K562 (cell line): ENCODE results near the gene CYB561A3. TPM values are rescaled to one million over a fixed set of nuclear protein-coding genes. Genes with fewer than 3 reads are reported as not detected.

ENCODE experiments used
- ATAC-seq: fragments of 200-7000 bp; cut with Tn5 transposase; 3 replicates; pipeline ENCODE4 v1.9.1; 2020; ENCODE audit warnings: moderate library complexity
- BruUV-seq: library from RNA; stranded (reverse); fragments of 400-500 nt; replicated peaks from 2 replicates; lab custom pipeline; 2021; lab: Mats Ljungman, UMichigan
- CTCF ChIA-PET: fragments of 300-600 bp; formaldehyde crosslinking; extraction: SDS; loops from one replicate; lab custom pipeline; 2021; ENCODE audit warnings: low intra/inter-chr PET ratio; lab: Yijun Ruan, JAX
- POLR2A ChIA-PET: fragments of 300-600, 350-650 bp; sonication (Branson Sonifier 250); formaldehyde crosslinking; extraction: SDS; loops from one replicate; lab custom pipeline; 2021; ENCODE audit warnings: antibody characterized with exemption, inconsistent platforms; lab: Yijun Ruan, JAX
- DNase-seq, 4 experiments: peaks; one replicate each; pipeline versions ENCODE4 v3.0.0 to v3.0.0-alpha.2; 2011 to 2018; ENCODE audit warnings: low spot score in 3 of 4, mixed read lengths in 3 of 4; ENCODE audit errors: extremely low read depth in 1 of 4
- FAIRE-seq: peaks from 2 replicates; lab custom pipeline; 2011; peaks lifted over from hg19 to GRCh38; lab: Jason Lieb, UNC
- H2AFZ ChIP-seq: 2 replicates; pipeline ENCODE4 v1.6.0; 2011; ENCODE audit warnings: low read depth, low read length, control low read depth, inconsistent platforms
- H3K27ac ChIP-seq: fragments of 200-600 bp; 3 replicates; pipeline ENCODE4 v1.8.0; 2011; ENCODE audit warnings: low read depth, mild to moderate bottlenecking, control low read depth, inconsistent platforms, low read length, moderate library complexity, mixed read lengths; ENCODE audit errors: extremely low read depth
- H3K27me3 ChIP-seq, 2 experiments: fragments of 300-600 bp in 1 of 2; 2 replicates in 1 of 2; 3 replicates in 1 of 2; pipeline versions ENCODE4 v1.6.0 to v1.8.0; 2011; ENCODE audit warnings: inconsistent platforms in 2 of 2, low read length in 2 of 2, mild to moderate bottlenecking in 1 of 2, mixed read lengths in 1 of 2, moderate library complexity in 1 of 2; ENCODE audit not compliant: control insufficient read depth in 2 of 2, insufficient read depth in 2 of 2
- H3K36me3 ChIP-seq: fragments of 300-600 bp; 3 replicates; pipeline ENCODE4 v1.8.0; 2011; ENCODE audit warnings: mild to moderate bottlenecking, low read length, inconsistent platforms; ENCODE audit not compliant: control insufficient read depth, insufficient read depth
- H3K4me1 ChIP-seq, 2 experiments: fragments of 200-600 bp in 1 of 2; replicated peaks in 1 of 2; 2 replicates in 1 of 2; 3 replicates in 1 of 2; pipeline versions ENCODE4 v1.5.1 to v1.8.0; 2011; ENCODE audit warnings: inconsistent platforms in 2 of 2, low read length in 2 of 2, mild to moderate bottlenecking in 1 of 2, mixed read lengths in 1 of 2, moderate library complexity in 1 of 2; ENCODE audit not compliant: control insufficient read depth in 2 of 2, insufficient read depth in 2 of 2
- H3K4me2 ChIP-seq: 2 replicates; pipeline ENCODE4 v1.6.1; 2011; ENCODE audit warnings: low read length, control low read depth, inconsistent platforms, mixed read lengths; ENCODE audit not compliant: insufficient read depth
- H3K4me3 ChIP-seq: fragments of 200-600 bp; sonication (generic), shearing (Covaris generic); 2 replicates; pipeline ENCODE4 v1.5.1; 2016; ENCODE audit warnings: control low read depth, inconsistent platforms
- H3K79me2 ChIP-seq: fragments of 200-600 bp; 3 replicates; pipeline ENCODE4 v1.8.0; 2011; ENCODE audit warnings: low read length, inconsistent platforms; ENCODE audit not compliant: control insufficient read depth, insufficient read depth
- H3K9ac ChIP-seq, 2 experiments: 2 replicates each; pipeline versions ENCODE4 v1.6.0 to v1.6.1; 2011; ENCODE audit warnings: low read depth in 2 of 2, low read length in 2 of 2, control low read depth in 1 of 2, inconsistent platforms in 1 of 2, mild to moderate bottlenecking in 1 of 2, mixed read lengths in 1 of 2; ENCODE audit not compliant: insufficient read depth in 1 of 2
- H3K9me1 ChIP-seq: one replicate; pipeline ENCODE4 v1.6.0; 2011; ENCODE audit warnings: inconsistent platforms, mild to moderate bottlenecking, low read length, moderate library complexity; ENCODE audit not compliant: control insufficient read depth, insufficient read depth
- H3K9me3 ChIP-seq: replicated peaks from 2 replicates; pipeline ENCODE4 v1.5.1; 2011; ENCODE audit warnings: low read depth, low read length, inconsistent platforms; ENCODE audit not compliant: control insufficient read depth, insufficient read depth
- H4K20me1 ChIP-seq: replicated peaks from 2 replicates; pipeline ENCODE4 v1.6.1; 2011; ENCODE audit warnings: low read length, inconsistent platforms, mixed read lengths; ENCODE audit not compliant: control insufficient read depth, insufficient read depth
- ETS2 ChIP-seq: IDR thresholded peaks from 2 replicates; pipeline ENCODE4 v1.6.1; 2016; ENCODE audit warnings: borderline replicate concordance, missing genetic modification characterization, mild to moderate bottlenecking, moderate library complexity, missing compliant biosample characterization; ENCODE audit not compliant: poor library complexity, severe bottlenecking
- GABPA ChIP-seq: fragments of 200-800 bp; sonication (Bioruptor generic); conservative IDR thresholded peaks from 2 replicates; pipeline ENCODE4 v1.6.1; 2016; ENCODE audit warnings: low read depth, missing genetic modification characterization, missing compliant biosample characterization
- HOXB6 ChIP-seq: fragments of 250-450 bp; sonication (Bioruptor Pico); IDR thresholded peaks from 2 replicates; pipeline ENCODE4 v1.5.1; 2022; ENCODE audit warnings: mild to moderate bottlenecking, borderline replicate concordance
- KHSRP ChIP-seq: fragments of 450-650 bp; IDR thresholded peaks from 2 replicates; pipeline ENCODE4 v1.6.1; 2017
- LARP7 ChIP-seq: fragments of 450-650 bp; IDR thresholded peaks from 2 replicates; pipeline ENCODE4 v1.6.1; 2016
- MCM7 ChIP-seq, 2 experiments: fragments of 450-650 bp; IDR thresholded peaks; 2 replicates each; pipeline ENCODE4 v1.6.1; 2016 to 2018
- PURB ChIP-seq: sonication (generic); formaldehyde crosslinking; IDR thresholded peaks from 2 replicates; pipeline ENCODE4 v1.9.0; 2021; ENCODE audit warnings: low read depth, mild to moderate bottlenecking, missing genetic modification reagents
- U2AF1 ChIP-seq: fragments of 200-400 bp; formaldehyde crosslinking; optimal IDR thresholded peaks from 2 replicates; pipeline ENCODE3; 2017; ENCODE audit warnings: mild to moderate bottlenecking, low read depth, low read length, moderate library complexity
- ZBTB17 ChIP-seq: fragments of 450-650 bp; formaldehyde crosslinking; IDR thresholded peaks from 2 replicates; pipeline ENCODE4 v1.4.0; 2020; ENCODE audit warnings: mild to moderate bottlenecking
- ZNF507 ChIP-seq: conservative IDR thresholded peaks from 2 replicates; pipeline ENCODE4 v1.6.1; 2017; ENCODE audit warnings: missing genetic modification characterization, missing compliant biosample characterization
- ZNF785 ChIP-seq: fragments of 250-450 bp; sonication (Bioruptor Pico); IDR thresholded peaks from 2 replicates; pipeline ENCODE4 v1.4.0; 2020; ENCODE audit warnings: mild to moderate bottlenecking
- ZSCAN29 ChIP-seq: fragments of 450-650 bp; IDR thresholded peaks from 2 replicates; pipeline ENCODE4 v1.6.1; 2017
- WGBS: fragments of 100-300 bp; shearing (Covaris generic); methylation state at CpG from one replicate; pipeline ENCODE4 v1.1.6; 2016; ENCODE audit warnings: low coverage, mixed read lengths; ENCODE audit not compliant: insufficient coverage; ENCODE audit errors: missing lambda C conversion rate; 5-methylcytosine and 5-hydroxymethylcytosine counted together
- in situ Hi-C: fragments of 300-500 bp; cut with MboI; formaldehyde crosslinking; loops from 4 replicates; pipeline ENCODE4 v1.15.0; 2018; ENCODE audit warnings: inconsistent platforms, mixed read lengths
- intact Hi-C: fragments of 100-400 bp; cut with micrococcal nuclease; formaldehyde crosslinking; loops from 2 replicates; pipeline ENCODE4 v1.14.2; 2022
- polyA plus RNA-seq, 8 experiments: library from polyadenylated mRNA; depleted of rRNA in 4 of 8; stranded (reverse) in 5 of 8; unstranded in 3 of 8; fragments of >200 nt; fragmentation: Nextera tagmentation in 2 of 8; fragmentation: Illumina TruSeq in 1 of 8; extraction: Ambion mirVana in 2 of 8; extraction: Trizol in 1 of 8; gene quantifications; 2 replicates each; pipeline versions ENCODE4 v1.2.1 to v1.2.3, GENCODE V29; 2011 to 2014; ENCODE audit warnings: inconsistent platforms in 1 of 8, missing spikeins in 1 of 8
- total RNA-seq, 7 experiments: library from RNA; depleted of rRNA in 6 of 7; stranded (reverse); fragments of >200 nt in 6 of 7; fragmentation: Illumina TruSeq in 2 of 7; extraction: Trizol in 2 of 7; gene quantifications; 2 replicates each; pipeline versions ENCODE4 v1.2.1 to v1.2.3, GENCODE V29; 2011 to 2021; ENCODE audit warnings: low replicate concordance in 1 of 7
- TF ChIP-seq, protein P1 (sequence below), 2 experiments: IDR thresholded peaks; 2 replicates each; pipeline ENCODE4 v1.6.1; 2012; ENCODE audit warnings: improper control_type of control experiment in 2 of 2, low read depth in 2 of 2, low read length in 2 of 2, borderline replicate concordance in 1 of 2
- TF ChIP-seq, protein P2 (sequence below): sonication (generic); formaldehyde crosslinking; IDR thresholded peaks from 2 replicates; pipeline ENCODE4 v1.8.0; 2022; ENCODE audit warnings: missing genetic modification reagents, mild to moderate bottlenecking, moderate library complexity, borderline replicate concordance
- TF ChIP-seq, protein P3 (sequence below): fragments of 450-650 bp; IDR thresholded peaks from 2 replicates; pipeline ENCODE4 v1.6.1; 2016; ENCODE audit warnings: low read depth, mild to moderate bottlenecking, moderate library complexity

Gene CYB561A3
- total and polyA plus RNA-seq, 9 of the 15 experiments (the other 6 are each of a cell fraction or from before 2014, with no cell fraction given) = 29.2 to 78.9 (median 37.9) TPM

DNA sequence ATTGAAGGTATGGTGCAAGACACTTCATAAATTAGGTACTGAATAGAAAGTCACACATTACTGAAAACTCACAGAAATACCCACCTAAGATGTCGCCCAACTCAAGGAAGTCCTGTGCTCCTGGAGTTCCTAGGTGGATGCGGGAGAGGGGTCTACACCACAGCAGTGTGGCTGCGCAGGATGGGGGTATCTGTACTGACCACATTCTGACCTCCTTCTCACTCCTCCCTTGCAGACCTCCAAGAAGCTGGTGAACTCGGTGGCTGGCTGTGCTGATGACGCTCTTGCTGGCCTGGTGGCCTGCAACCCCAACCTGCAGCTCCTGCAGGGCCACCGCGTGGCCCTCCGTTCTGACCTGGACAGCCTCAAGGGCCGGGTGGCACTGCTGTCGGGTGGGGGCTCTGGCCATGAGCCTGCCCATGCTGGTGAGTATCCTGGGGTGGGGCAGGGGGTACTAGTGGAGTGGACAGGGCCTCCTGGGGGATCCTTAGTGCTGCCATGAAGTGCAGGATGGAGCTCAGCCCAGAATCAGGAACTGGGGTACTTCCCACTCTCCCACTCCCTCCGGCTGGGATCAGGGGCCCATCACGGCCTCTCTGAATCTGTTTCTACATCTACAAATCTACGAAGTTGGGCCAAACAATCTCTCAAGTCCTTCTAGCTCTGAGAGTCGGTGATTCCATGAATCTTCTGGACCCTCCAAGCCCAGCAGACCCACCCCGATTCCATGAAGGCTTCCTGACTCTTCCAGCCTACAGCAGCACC, 23.8 kb downstream of the CYB561A3 start:
- ChIA-PET CTCF (interaction anchor here (8.5 kb wide), 1 partner anchor 47 kb away, joined by 135 read pairs; no protein-coding TSS in a partner anchor), POLR2A (interaction anchor here (0.9 to 3.2 kb wide), 2 partner anchors 24 to 47 kb away, joined by 3 to 19 read pairs; partner anchors contain the start of gene CYB561A3)
- H3K36me3 ChIP-seq = peaks cover 13% of the 10 kb centered on the region; the same call in 2 of the 3 replicates
- BruUV-seq = no TSS peak
- H3K79me2 ChIP-seq = peaks cover 17% of the 10 kb centered on the region
- in situ Hi-C loops = loop anchor here (5.0 kb wide), 1 partner anchor 49 kb away; no protein-coding TSS in a partner anchor
- FAIRE-seq (no peak), DNase-seq (no peak), ATAC-seq (no peak)
- TF ChIP-seq MCM7 (IDR thresholded peaks at IDR 0.05) (no peak), ZBTB17 (CRISPR knock-in tag) (no peak), KHSRP (no peak), ETS2 (tag) (no peak), GABPA (tag) (no peak), ZNF785 (CRISPR knock-in tag) (no peak), U2AF1 (no peak), ZNF507 (tag) (no peak), LARP7 (no peak), HOXB6 (CRISPR knock-in tag) (no peak), ZSCAN29 (no peak), PURB (CRISPR knock-in tag) (no peak)
- TF ChIP-seq, protein P1, sequence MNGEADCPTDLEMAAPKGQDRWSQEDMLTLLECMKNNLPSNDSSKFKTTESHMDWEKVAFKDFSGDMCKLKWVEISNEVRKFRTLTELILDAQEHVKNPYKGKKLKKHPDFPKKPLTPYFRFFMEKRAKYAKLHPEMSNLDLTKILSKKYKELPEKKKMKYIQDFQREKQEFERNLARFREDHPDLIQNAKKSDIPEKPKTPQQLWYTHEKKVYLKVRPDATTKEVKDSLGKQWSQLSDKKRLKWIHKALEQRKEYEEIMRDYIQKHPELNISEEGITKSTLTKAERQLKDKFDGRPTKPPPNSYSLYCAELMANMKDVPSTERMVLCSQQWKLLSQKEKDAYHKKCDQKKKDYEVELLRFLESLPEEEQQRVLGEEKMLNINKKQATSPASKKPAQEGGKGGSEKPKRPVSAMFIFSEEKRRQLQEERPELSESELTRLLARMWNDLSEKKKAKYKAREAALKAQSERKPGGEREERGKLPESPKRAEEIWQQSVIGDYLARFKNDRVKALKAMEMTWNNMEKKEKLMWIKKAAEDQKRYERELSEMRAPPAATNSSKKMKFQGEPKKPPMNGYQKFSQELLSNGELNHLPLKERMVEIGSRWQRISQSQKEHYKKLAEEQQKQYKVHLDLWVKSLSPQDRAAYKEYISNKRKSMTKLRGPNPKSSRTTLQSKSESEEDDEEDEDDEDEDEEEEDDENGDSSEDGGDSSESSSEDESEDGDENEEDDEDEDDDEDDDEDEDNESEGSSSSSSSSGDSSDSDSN (IDR thresholded peaks at IDR 0.05; ENCODE audit: borderline replicate concordance in 1 of 2, low read depth in 2 of 2, low read length in 2 of 2) = no peak
- TF ChIP-seq, protein P2, sequence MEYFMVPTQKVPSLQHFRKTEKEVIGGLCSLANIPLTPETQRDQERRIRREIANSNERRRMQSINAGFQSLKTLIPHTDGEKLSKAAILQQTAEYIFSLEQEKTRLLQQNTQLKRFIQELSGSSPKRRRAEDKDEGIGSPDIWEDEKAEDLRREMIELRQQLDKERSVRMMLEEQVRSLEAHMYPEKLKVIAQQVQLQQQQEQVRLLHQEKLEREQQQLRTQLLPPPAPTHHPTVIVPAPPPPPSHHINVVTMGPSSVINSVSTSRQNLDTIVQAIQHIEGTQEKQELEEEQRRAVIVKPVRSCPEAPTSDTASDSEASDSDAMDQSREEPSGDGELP (CRISPR knock-in tag) = no peak
- TF ChIP-seq, protein P3, sequence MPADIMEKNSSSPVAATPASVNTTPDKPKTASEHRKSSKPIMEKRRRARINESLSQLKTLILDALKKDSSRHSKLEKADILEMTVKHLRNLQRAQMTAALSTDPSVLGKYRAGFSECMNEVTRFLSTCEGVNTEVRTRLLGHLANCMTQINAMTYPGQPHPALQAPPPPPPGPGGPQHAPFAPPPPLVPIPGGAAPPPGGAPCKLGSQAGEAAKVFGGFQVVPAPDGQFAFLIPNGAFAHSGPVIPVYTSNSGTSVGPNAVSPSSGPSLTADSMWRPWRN = no peak
- H3K4me3 ChIP-seq = no peak overlapping the region
- intact Hi-C loops = no loop called here
- no peak overlapping the region for H2AFZ ChIP-seq
- no peak overlapping the region for H3K9ac ChIP-seq
- WGBS = 86% methylated on average over 12 of the region's 15 CpGs
- H3K4me2 ChIP-seq = no peak overlapping the region
- H3K27ac ChIP-seq = no peak overlapping the region
- peaks cover 54 to 72% of the 10 kb centered on the region in 2 experiments; a peak in 4 of 5 replicates for H3K4me1 ChIP-seq
- no peaks in the 10 kb centered on the region for H4K20me1 ChIP-seq
- no peaks in the 10 kb centered on the region for H3K27me3 ChIP-seq
- no peaks in the 10 kb centered on the region for H3K9me1 ChIP-seq
- H3K9me3 ChIP-seq = no peaks in the 10 kb centered on the region
